A673 (cell line): ENCODE measurements around the gene SPATA2.

ENCODE experiments used
- EZH2 ChIP-seq: fragments of 200-600 bp; sonication (generic); IDR thresholded peaks from 2 replicates; pipeline ENCODE4 v1.6.1; 2017; ENCODE audit warnings: borderline replicate concordance, low read depth, mild to moderate bottlenecking, mixed read lengths, antibody characterized with exemption, low read length; ENCODE audit not compliant: poor library complexity, severe bottlenecking
- TF ChIP-seq, protein P1 (sequence below): fragments of 300-800, 200-600 bp; sonication (generic); conservative IDR thresholded peaks from 2 replicates; pipeline ENCODE4 v1.5.1; 2017; ENCODE audit warnings: low read depth, mild to moderate bottlenecking, antibody characterized with exemption, low read length, moderate library complexity, mixed read lengths

- TF ChIP-seq, protein P1, sequence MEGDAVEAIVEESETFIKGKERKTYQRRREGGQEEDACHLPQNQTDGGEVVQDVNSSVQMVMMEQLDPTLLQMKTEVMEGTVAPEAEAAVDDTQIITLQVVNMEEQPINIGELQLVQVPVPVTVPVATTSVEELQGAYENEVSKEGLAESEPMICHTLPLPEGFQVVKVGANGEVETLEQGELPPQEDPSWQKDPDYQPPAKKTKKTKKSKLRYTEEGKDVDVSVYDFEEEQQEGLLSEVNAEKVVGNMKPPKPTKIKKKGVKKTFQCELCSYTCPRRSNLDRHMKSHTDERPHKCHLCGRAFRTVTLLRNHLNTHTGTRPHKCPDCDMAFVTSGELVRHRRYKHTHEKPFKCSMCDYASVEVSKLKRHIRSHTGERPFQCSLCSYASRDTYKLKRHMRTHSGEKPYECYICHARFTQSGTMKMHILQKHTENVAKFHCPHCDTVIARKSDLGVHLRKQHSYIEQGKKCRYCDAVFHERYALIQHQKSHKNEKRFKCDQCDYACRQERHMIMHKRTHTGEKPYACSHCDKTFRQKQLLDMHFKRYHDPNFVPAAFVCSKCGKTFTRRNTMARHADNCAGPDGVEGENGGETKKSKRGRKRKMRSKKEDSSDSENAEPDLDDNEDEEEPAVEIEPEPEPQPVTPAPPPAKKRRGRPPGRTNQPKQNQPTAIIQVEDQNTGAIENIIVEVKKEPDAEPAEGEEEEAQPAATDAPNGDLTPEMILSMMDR = no peak
- no peak for TF ChIP-seq EZH2
These were observed 13.8 kb upstream of the SPATA2 start for GRCh38 chr20:49929142-49929494.
